ENCODE results near the gene BPIFB2.

BPIFB2 gene

GRCh38 chr20:32986331-32986966 lies 21.1 kb upstream of the BPIFB2 start:
- DNase-seq, result no peak

GRCh38 chr20:32987044-32987825 lies 20.3 kb upstream of the BPIFB2 start:
- no peak for DNase-seq

DNA sequence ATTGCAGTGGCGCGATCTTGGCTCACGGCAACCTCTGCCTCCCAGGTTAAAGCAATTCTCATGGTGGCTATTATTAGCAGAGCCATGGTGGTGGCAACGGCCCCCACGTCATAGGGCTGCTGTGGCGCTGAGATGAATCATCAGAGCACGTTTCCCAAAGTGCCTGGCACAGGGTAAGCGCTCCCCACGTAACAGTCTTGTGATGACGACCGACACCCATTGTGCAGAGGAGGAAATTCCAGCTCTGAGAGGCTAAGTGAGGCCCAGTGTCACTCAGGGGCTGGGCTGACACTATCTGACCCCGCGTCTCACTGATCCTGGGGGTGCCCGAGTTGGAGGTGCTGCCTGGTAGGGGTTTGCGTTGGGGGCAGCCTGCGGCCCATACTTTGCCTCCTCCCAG lies 19.5 kb upstream of the BPIFB2 start:
- no peak for DNase-seq

DNA sequence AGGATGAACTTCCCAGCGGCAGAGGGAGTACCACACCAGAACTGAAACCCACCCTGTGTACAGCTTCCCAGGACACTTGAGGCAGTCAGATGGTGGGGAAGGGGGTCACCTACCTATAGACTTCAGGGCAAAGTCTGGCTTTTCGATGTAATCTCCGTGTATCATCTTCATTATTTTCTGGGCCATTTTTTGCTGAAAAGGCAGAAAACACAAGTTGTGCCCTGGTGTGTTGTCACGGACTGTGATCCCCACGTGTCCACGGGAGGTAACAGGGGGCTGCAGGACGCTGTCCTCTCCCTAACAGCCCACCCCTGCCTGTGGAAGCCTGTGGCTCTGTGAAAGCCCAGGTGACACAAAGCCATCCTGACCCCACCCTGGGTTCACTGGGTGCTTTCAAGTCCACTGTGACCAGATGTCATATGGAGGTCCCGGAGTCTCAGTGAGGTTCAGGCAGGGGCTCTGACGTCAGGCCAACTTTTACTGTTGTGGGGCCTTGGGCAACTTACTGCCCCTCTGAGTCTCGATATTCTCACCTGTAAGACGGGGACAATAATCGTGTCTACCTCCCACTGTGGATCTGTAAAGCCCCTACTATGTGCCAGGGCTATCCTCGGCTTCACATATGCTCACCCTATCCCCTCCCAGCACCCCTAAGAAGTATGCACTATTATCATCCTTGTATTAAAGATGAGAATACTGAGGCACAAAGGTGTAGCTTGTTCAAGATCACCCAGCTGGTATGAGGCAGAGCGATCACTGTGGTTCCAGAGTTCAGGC lies 17.8 kb upstream of the BPIFB2 start:
- DNase-seq, result no peak

- no peak for DNase-seq
Observed at GRCh38 chr20:32990426-32990825, 17.1 kb upstream of the BPIFB2 start.

DNA sequence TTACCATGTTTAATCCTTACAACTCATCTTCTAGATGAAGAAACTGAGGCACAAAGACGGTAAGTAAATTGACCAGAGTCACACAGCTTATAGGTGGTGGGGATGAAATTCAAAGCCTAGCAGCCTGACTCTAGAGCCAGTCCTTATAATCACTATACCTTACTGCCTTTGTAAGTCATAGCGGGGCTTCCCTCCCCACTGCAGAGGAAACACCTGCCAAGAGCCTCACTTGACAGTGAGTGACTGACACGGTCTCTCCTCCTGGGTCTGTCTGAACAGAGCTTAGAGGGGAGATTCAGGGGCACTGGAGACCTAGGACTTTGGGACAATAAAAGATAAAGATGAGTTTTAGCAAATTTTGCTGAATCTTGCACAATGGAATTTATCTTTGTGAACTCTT lies 16.1 kb upstream of the BPIFB2 start:
- no peak for DNase-seq

DNA sequence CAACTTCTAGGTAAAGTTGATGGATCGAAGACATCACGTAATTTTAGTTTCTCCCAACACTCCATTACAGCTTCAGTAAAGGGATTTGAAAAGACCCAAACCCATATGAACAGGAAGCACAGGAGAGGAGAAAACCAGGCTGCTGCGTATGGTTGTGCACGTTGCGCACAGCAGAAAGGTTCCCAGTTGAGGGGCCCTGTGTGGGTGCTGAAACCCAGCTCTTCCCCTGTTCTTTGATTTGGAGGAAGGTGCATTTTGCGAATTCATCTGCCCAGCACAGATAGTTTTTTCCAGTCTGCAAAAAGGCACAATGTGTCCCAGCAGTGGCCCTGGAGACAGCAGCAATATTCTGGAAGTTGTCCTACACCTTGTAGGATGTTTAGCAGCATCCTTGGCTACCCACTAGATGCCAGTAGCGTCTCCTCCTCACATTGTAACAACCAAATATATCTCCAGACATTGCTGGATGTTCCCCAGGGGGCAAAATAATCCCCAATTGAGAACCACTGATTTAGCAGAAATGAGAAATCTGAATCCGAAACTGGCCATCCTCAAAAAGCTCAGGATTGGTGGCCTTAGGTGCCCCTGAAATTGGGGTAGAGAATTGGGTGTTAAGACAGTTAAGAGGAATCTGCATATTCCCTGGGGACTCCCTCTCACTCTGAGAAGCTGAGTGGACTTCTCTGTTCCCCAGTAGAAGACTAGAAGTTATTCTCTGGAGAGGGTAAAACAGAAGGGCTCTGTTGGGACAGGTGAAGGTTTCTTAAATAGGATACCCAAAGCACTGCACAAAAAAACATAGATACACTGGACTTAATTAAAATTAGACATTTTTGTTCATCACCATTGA lies 15.5 kb upstream of the BPIFB2 start:
- DNase-seq, result no peak

GRCh38 chr20:32993496-32994050 lies 13.9 kb upstream of the BPIFB2 start:
- DNase-seq, result no peak

- no peak for DNase-seq
Observed at GRCh38 chr20:32995802-32996201, 11.7 kb upstream of the BPIFB2 start.

DNA sequence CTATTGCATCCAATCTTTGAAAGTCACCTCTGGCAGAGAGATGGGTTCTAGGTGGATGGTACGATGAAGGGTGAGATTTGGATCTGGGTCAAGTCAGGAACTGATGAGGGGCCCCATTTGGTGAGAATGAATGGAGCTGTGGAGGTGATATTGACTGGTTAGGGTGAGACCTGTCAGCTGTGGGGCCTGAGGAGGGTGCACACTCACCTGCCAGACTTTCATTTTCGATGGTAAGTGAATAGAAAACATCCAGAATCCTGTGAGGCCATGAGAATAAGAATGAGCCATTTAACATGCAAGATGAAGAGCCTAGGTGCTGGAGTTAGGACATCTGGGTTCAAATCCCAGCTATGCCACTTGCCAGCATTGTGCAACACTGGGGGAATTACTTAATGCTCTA lies 10.1 kb upstream of the BPIFB2 start:
- no peak for DNase-seq

GRCh38 chr20:32999603-33000250 lies 7.8 kb upstream of the BPIFB2 start:
- peak; percentile 20 to 22 for DNase-seq

GRCh38 chr20:33000802-33001466 lies 6.6 kb upstream of the BPIFB2 start:
- no peak for DNase-seq

DNA sequence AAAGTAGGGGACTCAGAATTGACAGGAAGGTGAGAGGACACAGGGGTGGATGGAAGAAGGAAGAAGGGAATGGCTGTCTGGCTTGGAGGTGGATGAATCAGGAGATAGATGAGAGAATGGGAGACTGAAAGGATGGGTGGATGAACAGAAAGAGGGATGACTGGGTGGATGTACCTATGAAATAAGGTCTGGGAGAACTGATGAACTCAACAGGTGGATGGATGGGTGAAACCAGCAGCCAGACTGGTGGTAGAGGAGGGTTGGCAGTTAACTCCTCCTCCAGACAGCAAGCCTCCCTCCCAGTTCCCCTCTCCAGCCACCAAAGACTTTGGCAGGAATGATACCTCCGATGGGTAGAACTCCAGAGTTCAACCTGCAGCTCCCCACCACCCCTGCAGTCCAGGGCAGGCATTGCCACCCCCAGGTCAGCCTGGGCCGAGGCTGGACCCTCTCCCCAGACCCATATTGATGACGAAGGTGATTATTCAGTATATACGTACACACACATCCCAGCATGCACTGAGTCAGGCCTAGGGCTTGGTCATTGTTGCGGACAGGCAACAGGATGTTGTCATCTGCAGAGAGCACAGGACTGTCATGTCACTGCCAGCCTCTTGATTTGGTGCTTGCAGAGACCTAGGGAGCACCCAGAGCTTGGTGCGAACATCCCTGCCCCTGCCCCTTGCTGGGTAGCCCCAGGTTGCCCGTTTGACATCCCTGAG lies 5.3 kb upstream of the BPIFB2 start:
- no peak for DNase-seq

DNA sequence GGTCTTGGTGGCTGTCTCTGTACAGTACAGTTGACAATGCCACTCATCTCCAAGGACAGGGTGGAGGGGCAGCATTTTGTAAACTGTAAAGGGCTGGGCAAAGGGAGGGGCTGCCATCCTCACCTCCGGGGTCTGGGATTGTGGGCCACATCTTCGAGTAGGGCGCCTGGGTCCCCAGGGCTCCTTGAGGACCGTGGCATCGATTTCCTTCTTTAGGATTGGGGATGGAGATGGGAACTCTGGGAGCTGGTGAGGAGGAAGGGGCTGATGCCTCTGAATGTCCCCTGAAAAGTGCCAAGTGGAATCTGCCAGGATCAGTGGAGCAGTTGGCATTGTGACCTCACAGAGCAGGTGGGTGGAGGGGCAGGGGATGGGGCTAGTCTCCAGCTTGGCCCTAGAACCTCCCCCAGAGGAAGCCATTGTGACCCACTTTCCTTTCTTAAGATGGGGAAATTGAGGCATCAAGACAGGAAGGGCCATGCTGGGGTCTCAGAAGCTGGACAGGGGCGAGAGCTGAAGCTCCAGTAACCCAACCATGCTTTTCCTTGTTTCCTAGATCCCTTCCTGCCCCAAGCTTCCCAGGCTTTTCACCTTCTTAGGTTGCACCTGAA lies 3.3 kb upstream of the BPIFB2 start, which contains the start of gene SUN5:
Gene SUN5, minus strand, starts transcription at position 293 of the 611 bp plus-strand sequence. Its CDS starts 93 bp downstream, at position 200.
- no peak for DNase-seq

- peak; percentile 20 to 43 for DNase-seq
Observed at GRCh38 chr20:33005132-33005566, 2.4 kb upstream of the BPIFB2 start.

DNA sequence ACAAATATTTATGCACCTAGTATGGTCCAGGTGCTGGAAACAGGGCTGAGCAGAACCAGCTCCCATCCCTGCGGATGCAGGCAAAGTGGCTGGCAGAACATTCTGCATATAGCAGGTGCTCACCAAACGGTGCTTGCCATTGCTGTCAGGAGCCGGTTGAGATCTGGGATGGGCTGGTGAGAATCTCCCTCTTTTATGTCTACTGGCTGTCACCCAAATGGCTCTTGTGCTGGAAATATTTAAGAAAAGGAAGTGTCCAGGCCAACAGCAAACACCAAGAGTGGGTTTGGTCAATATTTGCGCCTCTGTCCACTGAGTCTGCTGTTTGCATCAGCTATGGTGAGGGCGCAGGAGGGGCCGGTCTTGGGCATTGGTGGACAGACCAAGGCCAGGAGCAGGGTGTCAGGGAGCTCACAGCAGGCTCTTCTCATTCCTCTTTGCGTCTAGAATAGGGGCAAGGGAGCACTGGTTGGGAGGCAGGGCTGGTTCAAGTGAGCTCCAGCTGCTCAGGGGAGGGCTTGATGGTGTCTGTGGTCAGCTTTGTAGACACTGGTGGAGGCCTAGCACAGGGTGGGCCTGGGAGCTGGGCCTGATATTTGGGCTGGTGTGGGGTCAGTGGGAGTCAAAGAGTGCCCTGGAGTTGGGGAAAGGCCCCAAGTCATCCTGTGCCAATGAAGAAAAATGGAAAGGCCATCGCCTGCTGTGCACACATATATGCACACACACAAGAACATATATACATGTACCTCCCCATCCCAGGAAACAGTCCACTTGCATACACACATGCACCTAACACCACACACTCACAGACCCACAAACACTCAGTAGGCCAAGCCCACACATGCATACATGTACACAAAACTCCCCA lies 1.4 kb upstream of the BPIFB2 start:
- no peak for DNase-seq

DNA sequence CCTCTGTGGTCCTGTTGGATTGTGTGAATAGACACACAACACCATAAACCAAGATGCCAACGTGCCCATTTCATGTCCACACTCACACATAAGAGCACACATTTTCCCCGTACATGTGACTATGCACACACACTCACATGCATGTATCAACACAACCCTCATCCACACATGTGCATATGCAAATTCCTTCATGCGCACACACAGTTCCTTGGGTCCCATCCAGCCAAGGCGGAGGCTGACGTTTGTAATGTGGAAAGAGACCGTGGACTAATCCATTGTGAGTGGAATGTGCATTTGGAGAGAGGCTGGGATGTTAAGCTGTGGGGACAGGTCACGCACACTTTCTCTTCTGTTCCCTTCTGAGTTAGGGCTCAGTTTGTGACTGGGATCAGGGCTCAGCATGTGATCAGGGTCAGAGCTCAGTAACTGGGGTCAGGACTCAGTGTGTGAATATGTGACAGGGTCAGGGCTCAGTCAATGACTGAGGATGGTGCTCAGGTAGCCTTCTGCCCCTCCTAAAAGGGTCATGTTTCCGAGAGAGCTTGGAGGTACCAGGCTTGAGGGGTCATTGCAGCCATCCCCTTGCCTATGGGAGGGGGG lies 628 bp upstream of the BPIFB2 start:
- DNase-seq, result no peak

Data from AML-193 (cell line).